GM12864 (cell line): Measurements from ENCODE around the gene SPATS2.

Experiments used
- DNase-seq: peaks from one replicate; pipeline ENCODE4 v3.0.0-alpha.2; 2011; ENCODE audit warnings: low read depth
- H3K4me3 ChIP-seq: 2 replicates; pipeline ENCODE4 v1.5.1; 2011; ENCODE audit warnings: mild to moderate bottlenecking, low read depth, low read length, control low read depth
- TF ChIP-seq, protein P1 (sequence below): IDR thresholded peaks from 2 replicates; pipeline ENCODE4 v1.5.1; 2011; ENCODE audit warnings: low read depth, mild to moderate bottlenecking, moderate library complexity, low read length, control low read depth, inconsistent platforms; ENCODE audit errors: missing control alignments

Gene SPATS2

DNA sequence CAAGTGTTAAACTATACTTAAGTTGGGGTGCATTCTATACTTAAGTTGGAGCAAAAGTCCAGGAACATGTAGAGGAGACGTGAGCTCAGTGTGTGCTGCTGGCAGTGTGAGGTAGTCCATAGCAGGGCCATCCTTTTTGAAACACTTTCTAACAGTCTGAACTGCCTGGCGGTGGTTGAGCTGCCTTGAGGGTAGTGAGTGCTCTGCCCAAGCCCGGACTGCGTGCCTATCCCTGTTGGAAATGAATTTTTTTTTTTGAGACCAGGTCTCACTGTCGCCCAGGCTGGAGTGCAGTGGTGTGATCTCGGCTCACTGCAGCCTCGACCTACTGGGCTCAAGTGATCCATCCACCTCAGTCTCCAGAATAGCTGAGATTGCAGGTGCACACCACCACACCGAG is 185.6 kb downstream of the SPATS2 start:
- TF ChIP-seq, protein P1, sequence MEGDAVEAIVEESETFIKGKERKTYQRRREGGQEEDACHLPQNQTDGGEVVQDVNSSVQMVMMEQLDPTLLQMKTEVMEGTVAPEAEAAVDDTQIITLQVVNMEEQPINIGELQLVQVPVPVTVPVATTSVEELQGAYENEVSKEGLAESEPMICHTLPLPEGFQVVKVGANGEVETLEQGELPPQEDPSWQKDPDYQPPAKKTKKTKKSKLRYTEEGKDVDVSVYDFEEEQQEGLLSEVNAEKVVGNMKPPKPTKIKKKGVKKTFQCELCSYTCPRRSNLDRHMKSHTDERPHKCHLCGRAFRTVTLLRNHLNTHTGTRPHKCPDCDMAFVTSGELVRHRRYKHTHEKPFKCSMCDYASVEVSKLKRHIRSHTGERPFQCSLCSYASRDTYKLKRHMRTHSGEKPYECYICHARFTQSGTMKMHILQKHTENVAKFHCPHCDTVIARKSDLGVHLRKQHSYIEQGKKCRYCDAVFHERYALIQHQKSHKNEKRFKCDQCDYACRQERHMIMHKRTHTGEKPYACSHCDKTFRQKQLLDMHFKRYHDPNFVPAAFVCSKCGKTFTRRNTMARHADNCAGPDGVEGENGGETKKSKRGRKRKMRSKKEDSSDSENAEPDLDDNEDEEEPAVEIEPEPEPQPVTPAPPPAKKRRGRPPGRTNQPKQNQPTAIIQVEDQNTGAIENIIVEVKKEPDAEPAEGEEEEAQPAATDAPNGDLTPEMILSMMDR = no peak
- no peak overlapping the region for H3K4me3 ChIP-seq
- no peak for DNase-seq

DNA sequence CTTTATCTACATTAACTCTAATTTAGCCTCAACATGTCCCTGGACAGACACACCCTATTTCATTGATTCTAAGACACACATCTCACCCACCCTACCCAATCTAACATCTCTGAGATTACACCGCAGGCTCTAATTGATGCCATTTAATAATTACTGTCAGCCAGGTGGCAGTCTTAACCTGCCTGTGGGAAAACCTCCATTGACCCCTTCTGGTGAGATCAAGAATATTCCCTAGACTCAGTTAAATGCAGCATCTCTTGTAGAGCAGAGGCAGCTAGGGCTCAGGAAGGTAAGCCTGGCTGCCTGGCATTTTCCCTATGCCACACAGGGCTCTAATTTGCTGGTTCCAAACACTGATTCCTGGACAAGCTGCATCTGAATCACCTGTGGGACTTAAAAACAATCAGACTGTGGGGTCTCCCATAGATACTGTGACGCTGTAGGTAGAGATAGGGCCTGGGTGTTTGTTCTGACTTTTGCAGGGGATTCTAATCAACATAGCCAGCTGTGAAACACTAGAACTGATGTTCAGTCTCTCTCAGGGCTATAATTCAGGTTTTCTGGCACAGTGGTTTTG is 186.3 kb downstream of the SPATS2 start:
- TF ChIP-seq, protein P1 = peak; percentile 57
- H3K4me3 ChIP-seq = no peak overlapping the region
- no peak for DNase-seq

DNA sequence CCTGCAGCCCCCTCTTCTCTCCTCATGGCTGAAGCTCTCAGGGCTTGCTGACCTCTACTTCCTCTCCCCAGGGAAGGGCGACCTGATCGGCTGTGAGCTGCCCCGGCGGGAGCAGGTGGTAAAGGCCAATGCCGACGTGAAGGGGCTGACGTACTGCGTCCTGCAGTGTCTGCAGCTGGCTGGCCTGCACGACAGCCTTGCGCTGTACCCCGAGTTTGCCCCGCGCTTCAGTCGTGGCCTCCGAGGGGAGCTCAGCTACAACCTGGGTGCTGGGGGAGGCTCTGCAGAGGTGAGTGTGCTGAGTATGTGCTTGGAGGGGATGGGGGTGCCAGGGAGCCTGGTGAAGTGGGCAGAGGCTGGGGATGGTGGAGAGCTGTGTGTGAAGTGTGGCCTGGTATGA is 187.0 kb downstream of the SPATS2 start:
- H3K4me3 ChIP-seq = no peak overlapping the region
- TF ChIP-seq, protein P1 = no peak
- no peak for DNase-seq

DNA sequence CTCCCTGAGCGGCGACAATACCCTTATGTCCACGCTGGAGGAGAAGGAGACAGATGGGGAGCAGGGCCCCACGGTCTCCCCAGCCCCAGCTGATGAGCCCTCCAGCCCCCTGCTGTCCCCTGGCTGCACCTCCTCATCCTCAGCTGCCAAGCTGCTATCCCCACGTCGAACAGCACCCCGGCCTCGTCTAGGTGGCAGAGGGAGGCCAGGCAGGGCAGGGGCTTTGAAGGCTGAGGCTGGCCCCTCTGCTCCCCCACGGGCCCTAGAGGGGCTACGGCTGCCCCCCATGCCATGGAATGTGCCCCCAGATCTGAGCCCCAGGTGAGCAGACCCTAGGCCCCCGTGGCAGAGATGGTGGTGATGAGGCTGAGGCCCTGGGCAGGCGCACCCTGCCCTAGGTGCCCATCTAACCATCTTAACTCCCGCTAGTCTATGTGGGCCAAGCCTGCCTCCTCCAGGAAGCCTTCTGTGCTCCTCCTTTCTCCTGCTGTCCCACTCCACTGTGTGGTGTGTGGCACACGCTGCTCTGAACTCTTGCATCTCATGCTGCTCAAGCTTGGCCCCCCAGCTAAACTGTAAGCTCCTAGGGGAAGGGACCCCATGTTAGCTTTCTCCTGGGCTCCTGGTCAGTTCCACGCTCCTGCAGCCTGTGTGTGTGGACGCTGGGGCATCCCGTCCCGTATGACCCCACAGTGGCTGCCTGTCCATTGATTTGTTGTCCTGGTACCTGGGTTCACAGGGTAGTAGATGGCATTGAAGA is 188.5 kb downstream of the SPATS2 start:
- no peak for DNase-seq
- TF ChIP-seq, protein P1 = no peak
- H3K4me3 ChIP-seq = no peak overlapping the region

DNA sequence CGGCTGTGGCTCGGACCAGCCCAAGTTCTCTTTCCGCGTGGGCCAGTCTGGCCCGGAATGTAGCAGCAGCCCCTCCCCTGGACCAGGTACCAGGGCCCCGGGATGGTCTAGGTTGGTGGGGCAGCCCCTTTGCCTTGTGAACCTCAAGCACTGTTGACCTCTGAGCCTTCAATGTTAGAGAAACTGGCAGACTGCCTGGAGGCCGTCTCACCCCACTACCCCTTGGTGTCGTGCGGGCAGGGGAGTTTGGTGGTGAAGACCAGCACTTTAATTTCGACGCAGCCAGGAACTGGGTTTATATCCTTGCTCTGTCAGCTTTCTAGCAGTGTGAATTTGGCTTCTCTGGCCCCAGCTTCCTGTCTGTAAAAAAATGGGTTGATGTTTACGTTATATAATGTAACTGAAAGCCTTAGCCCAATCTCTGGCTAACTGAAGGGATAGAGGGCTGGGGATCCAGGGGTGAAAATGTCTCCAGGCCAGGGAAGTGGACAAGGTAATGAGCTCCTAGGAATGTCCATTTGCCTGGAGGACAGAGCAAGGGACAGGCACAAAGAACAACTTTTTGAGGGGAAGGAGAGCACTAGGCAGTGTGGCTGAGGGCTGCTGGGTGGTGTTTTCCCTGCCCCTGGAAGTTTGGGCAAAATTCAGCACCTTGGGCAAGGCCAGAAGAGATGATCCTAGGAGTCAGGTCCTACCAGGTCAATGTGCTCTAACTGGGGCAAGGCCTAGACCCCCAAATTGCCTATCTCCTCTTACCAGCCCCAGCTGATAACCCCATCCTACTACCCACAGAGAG is 189.3 kb downstream of the SPATS2 start:
- no peak overlapping the region for H3K4me3 ChIP-seq
- no peak for DNase-seq
- TF ChIP-seq, protein P1 = no peak

DNA sequence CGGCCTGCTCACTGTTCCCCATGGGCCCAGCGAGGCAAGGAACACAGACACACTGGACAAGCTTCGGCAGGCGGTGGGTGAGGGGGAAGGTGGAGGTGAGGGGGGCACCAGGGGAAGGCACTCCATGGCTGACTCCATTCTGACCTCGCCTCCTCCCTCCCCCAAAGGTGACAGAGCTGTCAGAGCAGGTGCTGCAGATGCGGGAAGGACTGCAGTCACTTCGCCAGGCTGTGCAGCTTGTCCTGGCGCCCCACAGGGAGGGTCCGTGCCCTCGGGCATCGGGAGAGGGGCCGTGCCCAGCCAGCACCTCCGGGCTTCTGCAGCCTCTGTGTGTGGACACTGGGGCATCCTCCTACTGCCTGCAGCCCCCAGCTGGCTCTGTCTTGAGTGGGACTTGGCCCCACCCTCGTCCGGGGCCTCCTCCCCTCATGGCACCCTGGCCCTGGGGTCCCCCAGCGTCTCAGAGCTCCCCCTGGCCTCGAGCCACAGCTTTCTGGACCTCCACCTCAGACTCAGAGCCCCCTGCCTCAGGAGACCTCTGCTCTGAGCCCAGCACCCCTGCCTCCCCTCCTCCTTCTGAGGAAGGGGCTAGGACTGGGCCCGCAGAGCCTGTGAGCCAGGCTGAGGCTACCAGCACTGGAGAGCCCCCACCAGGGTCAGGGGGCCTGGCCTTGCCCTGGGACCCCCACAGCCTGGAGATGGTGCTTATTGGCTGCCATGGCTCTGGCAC is 190.1 kb downstream of the SPATS2 start:
- H3K4me3 ChIP-seq = no peak overlapping the region
- DNase-seq = no peak

More for the DNA sequence above, 190.1 kb downstream of the SPATS2 start:
- TF ChIP-seq, protein P1 = no peak
